ENCODE measurements around the gene ITGB5. TPM values are rescaled to one million over a fixed set of nuclear protein-coding genes. Genes with fewer than 3 reads are reported as not detected.

The ITGB5 gene
- polyA plus RNA-seq, 3 donors = 0.68 to 1.2 (median 1.0) TPM

DNA sequence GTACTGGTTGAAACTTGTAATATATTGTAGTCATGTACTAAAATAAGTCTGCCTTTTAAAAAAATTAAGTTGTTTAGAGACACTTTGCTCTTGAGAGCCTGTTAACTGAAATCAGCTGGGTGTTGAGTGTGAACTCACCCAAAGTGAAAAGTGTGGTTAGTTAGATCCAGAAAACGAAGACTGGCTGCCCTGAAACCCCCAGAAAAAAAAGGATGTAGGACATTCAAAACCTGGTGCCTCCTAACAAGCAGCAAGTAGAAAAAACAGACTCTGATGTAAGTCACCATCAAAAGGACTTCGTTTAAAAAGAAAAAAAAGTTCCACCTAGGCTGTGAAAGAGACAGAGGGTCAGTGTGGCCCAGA is 116.1 kb downstream of the ITGB5 start:
- intact Hi-C loops (cut with micrococcal nuclease) = no loop called here
- no peaks in the 10 kb centered on the region for H3K79me2 ChIP-seq (ENCODE audit: insufficient read depth, low read length)
- no peaks in the 10 kb centered on the region for H3K36me3 ChIP-seq (replicated peaks in 1 of 2; ENCODE audit: control insufficient read depth in 1 of 2, insufficient read depth in 2 of 2, low read length in 2 of 2)
- no peak overlapping the region for H3K9ac ChIP-seq (ENCODE audit: insufficient read depth, low read length, poor library complexity, severe bottlenecking)
- H3K4me1 Mint-ChIP-seq = peaks cover 6% of the 10 kb centered on the region
- H3K27ac Mint-ChIP-seq = no peak overlapping the region
- no peak for DNase-seq
- no CpG with 5 or more reads among the region's 2 CpGs for WGBS (ENCODE audit: insufficient coverage)
- peaks cover 2 to 11% of the 10 kb centered on the region in 2 donors for H3K27me3 ChIP-seq (ENCODE audit: control insufficient read depth in 2 of 2, insufficient read depth in 2 of 2, low read length in 2 of 2)
- H3K4me3 Mint-ChIP-seq = no peak overlapping the region
- H3K27ac ChIP-seq (ENCODE audit: low read depth in 1 of 2, low read length in 2 of 2) = no peak overlapping the region
- H4K20me1 ChIP-seq (ENCODE audit: insufficient read depth, low read length) = no peaks in the 10 kb centered on the region
- no peaks in the 10 kb centered on the region for H3K9me3 ChIP-seq (replicated peaks in 1 of 2; ENCODE audit: control insufficient read depth in 1 of 2, insufficient read depth in 1 of 2, low read length in 2 of 2)
- no peak overlapping the region for H2AFZ ChIP-seq (ENCODE audit: insufficient read depth, low read depth, low read length, poor library complexity, severe bottlenecking)
- H3K9me3 Mint-ChIP-seq = peaks cover 0 to 3% (median 0%) of the 10 kb centered on the region in 7 donors
- H3K4me3 ChIP-seq (replicated peaks in 1 of 3; ENCODE audit: low read depth in 2 of 3, low read length in 3 of 3) = no peak overlapping the region
- TF ChIP-seq, protein P1, sequence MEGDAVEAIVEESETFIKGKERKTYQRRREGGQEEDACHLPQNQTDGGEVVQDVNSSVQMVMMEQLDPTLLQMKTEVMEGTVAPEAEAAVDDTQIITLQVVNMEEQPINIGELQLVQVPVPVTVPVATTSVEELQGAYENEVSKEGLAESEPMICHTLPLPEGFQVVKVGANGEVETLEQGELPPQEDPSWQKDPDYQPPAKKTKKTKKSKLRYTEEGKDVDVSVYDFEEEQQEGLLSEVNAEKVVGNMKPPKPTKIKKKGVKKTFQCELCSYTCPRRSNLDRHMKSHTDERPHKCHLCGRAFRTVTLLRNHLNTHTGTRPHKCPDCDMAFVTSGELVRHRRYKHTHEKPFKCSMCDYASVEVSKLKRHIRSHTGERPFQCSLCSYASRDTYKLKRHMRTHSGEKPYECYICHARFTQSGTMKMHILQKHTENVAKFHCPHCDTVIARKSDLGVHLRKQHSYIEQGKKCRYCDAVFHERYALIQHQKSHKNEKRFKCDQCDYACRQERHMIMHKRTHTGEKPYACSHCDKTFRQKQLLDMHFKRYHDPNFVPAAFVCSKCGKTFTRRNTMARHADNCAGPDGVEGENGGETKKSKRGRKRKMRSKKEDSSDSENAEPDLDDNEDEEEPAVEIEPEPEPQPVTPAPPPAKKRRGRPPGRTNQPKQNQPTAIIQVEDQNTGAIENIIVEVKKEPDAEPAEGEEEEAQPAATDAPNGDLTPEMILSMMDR (IDR thresholded peaks at IDR 0.05) = no peak
- no peaks in the 10 kb centered on the region for H3K36me3 Mint-ChIP-seq
- no peak overlapping the region for H3K4me2 ChIP-seq (replicated peaks; ENCODE audit: extremely low read depth, low read length, poor library complexity, severe bottlenecking)
- H3K4me1 ChIP-seq (ENCODE audit: control insufficient read depth in 1 of 2, insufficient read depth in 2 of 2, low read length in 2 of 2) = peaks cover 0 to 6% of the 10 kb centered on the region in 2 donors
- peaks cover 16 to 27% (median 26%) of the 10 kb centered on the region in 3 donors for H3K27me3 Mint-ChIP-seq (ENCODE audit: low read depth in 3 of 3)

DNA sequence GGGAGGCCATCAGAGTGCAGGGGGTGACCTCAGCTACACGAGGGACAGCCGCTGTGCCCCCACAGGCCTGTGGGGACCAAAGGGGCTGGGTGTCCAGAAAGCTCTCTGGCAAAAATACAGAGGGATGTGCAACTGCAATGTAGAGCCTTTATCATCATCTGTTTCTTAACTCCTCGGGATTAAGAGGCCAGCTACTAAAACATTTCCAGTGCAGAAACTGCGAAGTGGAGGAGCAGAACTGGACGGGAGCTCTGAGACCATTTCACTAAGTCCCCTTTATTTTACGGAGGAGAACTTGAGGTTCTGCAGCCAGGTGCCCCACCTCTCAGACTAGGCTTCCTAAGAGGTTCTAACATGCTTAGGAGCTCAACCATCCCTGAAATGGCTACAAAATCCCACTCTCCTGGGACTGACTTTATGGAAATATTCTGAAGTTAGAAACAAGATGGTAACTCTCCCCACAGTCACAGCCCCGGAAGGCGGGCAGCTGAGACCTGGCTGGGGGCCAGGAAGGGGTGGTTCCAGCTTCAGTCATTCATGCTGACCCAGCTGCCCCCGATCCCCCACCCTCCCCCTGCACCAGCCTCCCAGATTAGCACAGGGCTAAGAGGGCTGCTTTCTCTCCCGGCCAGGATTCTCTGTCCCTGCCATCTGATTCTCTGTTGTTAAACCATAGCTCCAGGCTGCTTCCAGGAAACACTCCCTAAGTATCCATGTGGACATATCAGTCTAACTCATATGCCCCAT is 116.7 kb downstream of the ITGB5 start:
- no peaks in the 10 kb centered on the region for H3K79me2 ChIP-seq (ENCODE audit: insufficient read depth, low read length)
- H3K36me3 Mint-ChIP-seq = no peaks in the 10 kb centered on the region
- peaks cover 16 to 27% (median 27%) of the 10 kb centered on the region in 3 donors for H3K27me3 Mint-ChIP-seq (ENCODE audit: low read depth in 3 of 3)
- peaks cover 2 to 11% of the 10 kb centered on the region in 2 donors for H3K27me3 ChIP-seq (ENCODE audit: control insufficient read depth in 2 of 2, insufficient read depth in 2 of 2, low read length in 2 of 2)
- H3K9ac ChIP-seq (ENCODE audit: insufficient read depth, low read length, poor library complexity, severe bottlenecking) = no peak overlapping the region
- no peaks in the 10 kb centered on the region for H3K9me3 ChIP-seq (replicated peaks in 1 of 2; ENCODE audit: control insufficient read depth in 1 of 2, insufficient read depth in 1 of 2, low read length in 2 of 2)
- TF ChIP-seq, protein P1 (IDR thresholded peaks at IDR 0.05) = no peak
- H3K27ac Mint-ChIP-seq = no peak overlapping the region
- 97% methylated on average over 6 of the region's 10 CpGs for WGBS (ENCODE audit: insufficient coverage)
- no peak overlapping the region for H2AFZ ChIP-seq (ENCODE audit: insufficient read depth, low read depth, low read length, poor library complexity, severe bottlenecking)
- H3K4me3 Mint-ChIP-seq = no peak overlapping the region
- no peaks in the 10 kb centered on the region for H3K36me3 ChIP-seq (replicated peaks in 1 of 2; ENCODE audit: control insufficient read depth in 1 of 2, insufficient read depth in 2 of 2, low read length in 2 of 2)
- H3K4me1 Mint-ChIP-seq = peaks cover 6% of the 10 kb centered on the region
- intact Hi-C loops (cut with micrococcal nuclease) = no loop called here
- H3K27ac ChIP-seq (ENCODE audit: low read depth in 1 of 2, low read length in 2 of 2) = no peak overlapping the region
- no peak overlapping the region for H3K4me2 ChIP-seq (replicated peaks; ENCODE audit: extremely low read depth, low read length, poor library complexity, severe bottlenecking)
- no peak for DNase-seq
- peaks cover 0 to 6% of the 10 kb centered on the region in 2 donors for H3K4me1 ChIP-seq (ENCODE audit: control insufficient read depth in 1 of 2, insufficient read depth in 2 of 2, low read length in 2 of 2)
- H3K9me3 Mint-ChIP-seq = peaks cover 0 to 3% (median 0%) of the 10 kb centered on the region in 7 donors
- no peak overlapping the region for H3K4me3 ChIP-seq (replicated peaks in 1 of 3; ENCODE audit: low read depth in 2 of 3, low read length in 3 of 3)
- no peaks in the 10 kb centered on the region for H4K20me1 ChIP-seq (ENCODE audit: insufficient read depth, low read length)

All from CD14-positive monocyte (primary cell).